Measurements from ENCODE around the gene BMPR1A. TPM values are rescaled to one million over a fixed set of nuclear protein-coding genes. Genes with fewer than 3 reads are reported as not detected.

BMPR1A gene
- total and polyA plus RNA-seq, 2 donors: 36.6 to 128 TPM

DNA sequence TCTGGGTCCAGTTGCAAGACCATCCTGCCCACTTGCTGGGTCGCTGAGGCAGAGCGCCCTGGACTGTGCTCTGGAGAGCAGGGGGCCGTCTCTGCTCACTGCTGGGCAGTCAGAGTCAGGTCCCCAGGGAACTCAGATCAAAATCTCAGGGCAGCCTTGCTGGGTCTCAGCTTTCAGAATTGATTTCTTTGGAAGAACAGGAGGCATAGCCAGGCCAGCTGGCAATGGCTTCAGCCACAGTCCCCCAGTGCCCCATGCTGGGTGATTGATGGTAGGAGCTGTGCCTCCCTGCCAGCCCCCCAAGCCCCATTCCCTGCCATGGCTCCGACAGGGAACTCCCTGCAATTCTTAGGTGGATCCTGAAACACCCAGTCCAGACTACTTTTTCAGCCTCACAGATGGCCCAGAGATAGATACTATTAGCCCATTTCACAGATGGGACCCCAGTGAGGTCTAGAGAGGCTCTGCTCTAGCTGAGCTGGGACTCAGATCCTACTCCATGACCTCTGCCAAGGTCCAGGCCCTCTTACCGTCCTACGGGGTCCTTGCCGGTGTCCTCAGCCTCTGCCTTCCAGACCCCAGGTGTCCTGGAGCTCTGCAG is 200.5 kb downstream of the BMPR1A start:
- H3K4me1 ChIP-seq (ENCODE audit: insufficient read depth): no peaks in the 10 kb centered on the region
- DNase-seq (ENCODE audit: extremely low spot score): no peak

DNA sequence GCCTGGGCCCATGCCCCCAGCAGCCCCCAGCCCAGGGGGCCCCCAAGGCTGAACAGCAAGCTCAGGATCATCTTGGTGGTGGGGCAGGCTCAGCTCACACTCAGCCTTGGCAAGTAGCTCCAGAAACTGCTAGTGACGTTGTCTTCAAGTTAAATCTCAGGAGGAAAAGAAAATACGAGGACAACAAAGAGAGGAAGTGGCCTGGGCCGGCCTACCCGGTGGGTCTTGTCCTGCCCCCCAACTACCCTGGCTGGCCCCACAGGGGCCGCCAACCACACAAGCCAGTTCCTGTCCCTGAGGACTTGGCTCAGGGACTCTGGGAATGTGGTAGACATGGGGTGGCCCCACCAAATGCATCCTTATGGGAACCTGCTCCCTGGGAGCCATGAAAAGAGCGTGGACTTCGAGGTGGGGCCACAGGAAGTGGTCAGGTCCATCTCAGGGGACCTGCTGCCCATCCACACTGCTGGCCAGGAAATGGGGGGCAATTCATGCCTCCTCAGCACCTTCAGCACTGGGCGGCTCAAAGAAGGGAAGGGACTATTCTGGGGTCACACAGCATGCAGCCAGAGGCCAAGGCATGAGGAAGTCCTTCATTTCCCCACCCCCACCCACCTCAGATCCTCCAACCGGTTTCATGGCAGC is 201.2 kb downstream of the BMPR1A start, which contains the start of gene MMRN2:
TSS of gene MMRN2 (minus strand) at position 145 of the 645 bp plus-strand sequence. CDS start at position 71, 74 bp downstream.
- Histone ChIP-seq H3K36me3 (ENCODE audit: insufficient read depth) (no peaks in the 10 kb centered on the region), H3K27ac (ENCODE audit: low read depth) (peak within 1 kb of the TSS; percentile 89), H3K4me1 (ENCODE audit: insufficient read depth) (no peaks in the 10 kb centered on the region), H3K4me3 (ENCODE audit: low read depth, low read length) (peak within 1 kb of the TSS; percentile 26)
- 66% methylated on average over 9 of the region's 9 CpGs for WGBS
- DNase-seq (ENCODE audit: extremely low spot score): no peak

More for the DNA sequence above, 200.5 kb downstream of the BMPR1A start:
- Histone ChIP-seq H3K27ac (ENCODE audit: low read depth) (peak overlapping the region; percentile 87), H3K4me3 (ENCODE audit: low read depth, low read length) (peak overlapping the region; percentile 24), H3K36me3 (ENCODE audit: insufficient read depth) (no peaks in the 10 kb centered on the region)
- WGBS: 79% methylated on average over 7 of the region's 7 CpGs

DNA sequence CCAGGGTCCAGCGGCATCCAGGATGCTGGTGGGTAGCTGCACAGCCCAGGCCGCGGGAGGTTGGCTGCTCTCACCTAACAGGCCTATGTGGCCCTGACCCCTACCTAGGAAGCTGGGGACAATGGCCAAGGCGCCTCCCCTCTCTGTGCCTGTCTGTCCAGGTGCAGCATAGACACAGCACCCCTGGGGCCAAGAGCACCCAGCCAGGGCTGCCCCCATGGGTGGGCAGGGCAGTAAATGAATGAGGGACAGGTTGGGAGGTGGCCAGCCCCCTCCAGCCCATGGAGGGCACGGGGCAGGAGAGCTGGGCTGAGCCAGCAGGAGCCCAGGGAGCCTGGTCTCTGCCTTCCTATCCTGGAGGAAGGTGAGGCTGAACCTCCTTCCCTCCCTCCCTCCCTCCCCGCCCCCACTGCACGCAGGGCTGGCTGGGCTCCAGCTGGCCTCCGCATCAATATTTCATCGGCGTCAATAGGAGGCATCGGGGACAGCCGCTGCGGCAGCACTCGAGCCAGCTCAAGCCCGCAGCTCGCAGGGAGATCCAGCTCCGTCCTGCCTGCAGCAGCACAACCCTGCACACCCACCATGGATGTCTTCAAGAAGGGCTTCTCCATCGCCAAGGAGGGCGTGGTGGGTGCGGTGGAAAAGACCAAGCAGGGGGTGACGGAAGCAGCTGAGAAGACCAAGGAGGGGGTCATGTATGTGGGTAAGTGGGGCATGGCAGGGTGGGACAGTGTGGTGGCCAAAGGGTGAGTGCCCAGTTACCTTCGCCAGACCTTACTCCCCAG is 201.9 kb downstream of the BMPR1A start, which contains the start of gene SNCG:
TSS of gene SNCG (plus strand) at position 484 of the 785 bp plus-strand sequence. CDS start at position 583, 99 bp downstream.
- Histone ChIP-seq H3K4me1 (ENCODE audit: insufficient read depth) (no peaks in the 10 kb centered on the region), H3K27ac (ENCODE audit: low read depth) (peak within 1 kb of the TSS; percentile 89), H3K4me3 (ENCODE audit: low read depth, low read length) (peak within 1 kb of the TSS; percentile 24), H3K36me3 (ENCODE audit: insufficient read depth) (no peaks in the 10 kb centered on the region)
- DNase-seq (ENCODE audit: extremely low spot score): no peak
- WGBS: 30% methylated on average over 22 of the region's 22 CpGs

DNA sequence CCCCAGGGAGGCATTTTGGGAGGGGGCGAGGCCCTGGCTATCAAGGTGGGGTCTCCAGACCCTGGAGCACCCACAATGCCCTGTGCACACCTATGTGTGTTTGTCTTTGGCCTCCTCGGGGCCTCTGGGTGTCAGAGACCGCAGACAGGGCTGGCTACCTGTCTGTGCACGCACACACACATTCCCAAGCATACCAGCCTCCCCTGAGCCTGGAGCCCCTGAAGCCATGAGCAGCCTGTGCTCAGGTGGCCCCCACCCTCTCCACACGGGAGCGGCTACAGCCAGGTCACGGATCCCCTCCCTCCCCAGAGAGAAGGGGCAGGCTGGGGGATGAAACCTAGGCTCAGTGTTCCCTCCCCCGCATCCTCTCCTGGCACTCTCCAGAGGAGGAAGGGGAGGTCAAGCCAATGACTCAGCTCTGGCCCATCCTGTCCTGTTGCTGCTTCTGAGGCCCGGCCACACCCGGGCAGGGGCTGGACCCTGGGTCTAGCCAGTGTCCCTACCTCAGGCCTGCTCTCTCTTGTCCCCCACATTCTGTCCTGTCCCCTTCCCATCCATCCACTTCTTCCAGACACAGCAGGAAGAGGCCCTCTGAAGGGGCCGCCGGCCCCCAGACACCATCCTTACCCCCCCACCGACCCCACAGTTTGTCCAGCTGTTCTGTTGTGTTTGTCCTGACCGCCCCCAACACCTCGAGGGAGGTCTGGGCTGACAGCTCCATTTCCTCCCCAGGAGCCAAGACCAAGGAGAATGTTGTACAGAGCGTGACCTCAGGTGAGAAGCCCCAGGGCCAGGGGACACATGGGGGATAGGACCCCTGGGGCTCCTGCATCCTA is 202.7 kb downstream of the BMPR1A start:
- no peaks in the 10 kb centered on the region for H3K4me1 ChIP-seq (ENCODE audit: insufficient read depth)
- peak overlapping the region; percentile 6 for H3K4me3 ChIP-seq (ENCODE audit: low read depth, low read length)
- DNase-seq (ENCODE audit: extremely low spot score): no peak
- H3K27ac ChIP-seq (ENCODE audit: low read depth): peak overlapping the region; percentile 89
- 54% methylated on average over 16 of the region's 16 CpGs for WGBS
- no peaks in the 10 kb centered on the region for H3K36me3 ChIP-seq (ENCODE audit: insufficient read depth)

DNA sequence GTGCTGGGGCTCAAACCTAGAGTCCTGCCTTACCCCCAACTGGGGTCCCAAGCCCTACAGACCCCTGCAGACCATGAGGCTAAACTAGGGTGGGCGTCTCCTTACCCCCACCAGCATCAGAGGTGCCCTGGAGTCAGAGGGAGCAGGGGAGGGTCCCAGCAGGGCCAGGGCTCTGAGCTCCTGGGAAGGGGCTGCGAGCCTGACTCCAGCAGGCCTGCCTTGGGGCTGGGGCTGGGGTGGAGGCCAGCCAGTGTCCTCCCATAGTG is 203.3 kb downstream of the BMPR1A start:
- H3K4me1 ChIP-seq (ENCODE audit: insufficient read depth): no peaks in the 10 kb centered on the region
- peak overlapping the region; percentile 80 for H3K27ac ChIP-seq (ENCODE audit: low read depth)
- 81% methylated on average over 2 of the region's 2 CpGs for WGBS
- H3K36me3 ChIP-seq (ENCODE audit: insufficient read depth): no peaks in the 10 kb centered on the region
- DNase-seq (ENCODE audit: extremely low spot score): no peak
- peak overlapping the region; percentile 4 for H3K4me3 ChIP-seq (ENCODE audit: low read depth, low read length)

DNA sequence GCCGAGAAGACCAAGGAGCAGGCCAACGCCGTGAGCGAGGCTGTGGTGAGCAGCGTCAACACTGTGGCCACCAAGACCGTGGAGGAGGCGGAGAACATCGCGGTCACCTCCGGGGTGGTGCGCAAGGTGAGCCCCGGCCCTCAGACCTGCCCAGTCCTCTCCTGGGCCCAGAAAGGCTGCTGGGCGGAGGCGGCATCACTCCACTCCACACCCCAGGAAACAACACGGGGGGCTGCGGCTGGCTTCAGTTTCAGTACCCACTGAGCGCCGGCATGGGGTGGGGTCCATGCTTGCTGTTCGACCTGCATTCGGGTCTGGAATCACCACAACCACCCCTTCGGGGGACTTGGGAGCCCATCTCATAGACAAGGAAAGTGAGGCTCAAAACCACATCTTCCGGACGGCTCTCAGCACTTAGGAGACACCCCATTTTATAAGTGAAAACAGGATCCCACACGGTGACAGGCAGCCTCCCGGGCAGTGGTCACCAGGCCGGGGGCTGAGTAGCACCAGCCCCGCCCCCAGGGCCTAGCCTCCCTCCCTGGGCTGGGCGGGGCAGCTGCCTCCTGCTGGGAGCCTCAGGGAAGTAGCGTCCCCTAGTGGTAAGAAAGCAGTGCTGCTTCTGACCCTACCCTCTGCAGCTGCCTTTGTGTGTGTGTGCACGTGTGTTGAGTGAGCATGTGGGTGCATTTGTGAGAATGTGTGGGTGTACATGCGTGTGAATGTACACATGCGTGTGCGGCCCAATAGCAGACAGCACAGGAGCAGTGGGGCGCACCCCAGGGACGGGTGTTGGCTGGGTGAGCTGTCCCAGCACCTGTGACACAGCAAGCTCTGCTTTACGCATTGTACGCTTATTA is 203.8 kb downstream of the BMPR1A start:
- H3K27ac ChIP-seq (ENCODE audit: low read depth): peak overlapping the region; percentile 80
- WGBS: 74% methylated on average over 37 of the region's 37 CpGs
- H3K4me3 ChIP-seq (ENCODE audit: low read depth, low read length): no peak overlapping the region
- no peaks in the 10 kb centered on the region for H3K36me3 ChIP-seq (ENCODE audit: insufficient read depth)
- DNase-seq (ENCODE audit: extremely low spot score): no peak
- no peaks in the 10 kb centered on the region for H3K4me1 ChIP-seq (ENCODE audit: insufficient read depth)

DNA sequence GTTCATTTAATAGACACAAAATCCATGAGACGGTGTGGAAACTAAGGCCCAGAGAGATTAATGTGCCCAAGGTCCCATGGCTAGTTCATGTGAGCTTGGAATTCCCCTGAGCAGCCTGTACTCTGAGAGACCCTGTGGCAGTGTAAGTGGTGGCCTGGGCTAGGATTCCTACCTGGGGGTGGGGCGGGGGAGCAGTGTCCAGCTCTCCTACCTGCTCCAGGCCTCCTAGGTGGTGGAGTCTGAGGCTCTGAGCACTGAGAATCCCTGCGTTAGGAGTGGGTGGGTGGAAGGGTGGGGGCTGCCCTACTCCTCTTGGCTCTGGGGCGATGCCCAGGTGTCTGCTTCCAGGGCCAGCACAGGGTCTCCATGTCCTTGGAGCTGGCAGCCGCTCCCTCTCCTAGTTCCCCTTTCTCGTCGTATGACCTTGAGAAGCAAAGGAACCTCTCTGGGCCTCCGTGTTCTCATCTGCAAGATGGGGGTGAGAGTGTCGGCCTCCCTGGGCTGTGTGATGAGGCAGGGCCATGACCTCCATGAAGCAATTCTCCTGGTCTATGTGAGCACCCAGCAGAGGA is 204.5 kb downstream of the BMPR1A start:
- Histone ChIP-seq H3K4me3 (ENCODE audit: low read depth, low read length) (no peak overlapping the region), H3K36me3 (ENCODE audit: insufficient read depth) (no peaks in the 10 kb centered on the region), H3K27ac (ENCODE audit: low read depth) (no peak overlapping the region), H3K4me1 (ENCODE audit: insufficient read depth) (no peaks in the 10 kb centered on the region)
- DNase-seq (ENCODE audit: extremely low spot score): no peak
- WGBS: 85% methylated on average over 9 of the region's 9 CpGs

DNA sequence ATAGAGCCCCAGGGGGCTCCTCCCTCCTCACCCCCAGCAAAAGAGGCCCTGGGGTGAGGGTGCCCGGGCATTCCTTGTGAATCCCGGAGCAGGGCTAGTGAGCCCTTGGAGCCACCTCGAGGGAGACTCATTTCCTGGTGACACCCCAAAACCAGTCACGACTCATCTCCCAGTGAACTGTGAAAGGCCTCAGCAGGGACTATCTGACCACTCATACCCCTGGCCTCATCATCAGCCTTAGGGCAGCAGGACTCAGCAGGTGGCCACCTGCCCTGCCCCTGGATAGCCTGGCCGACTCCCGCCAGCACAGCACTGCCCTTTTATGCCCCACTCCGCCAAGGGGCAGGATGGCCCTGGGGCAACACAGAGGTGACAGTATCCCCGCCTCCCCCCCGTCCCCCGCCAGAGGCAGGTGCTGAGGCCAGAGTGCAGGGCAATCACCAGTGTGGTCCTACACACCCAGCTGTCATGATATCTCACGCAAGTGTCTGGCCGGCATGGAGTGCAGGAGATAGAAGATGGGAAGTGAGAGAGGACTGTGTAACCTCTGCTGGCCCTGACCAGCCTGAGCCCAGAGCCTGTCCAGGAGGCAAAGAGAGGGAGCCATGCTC is 205.2 kb downstream of the BMPR1A start:
- no peak overlapping the region for H3K27ac ChIP-seq (ENCODE audit: low read depth)
- no peaks in the 10 kb centered on the region for H3K4me1 ChIP-seq (ENCODE audit: insufficient read depth)
- no peak overlapping the region for H3K4me3 ChIP-seq (ENCODE audit: low read depth, low read length)
- no peak for DNase-seq (ENCODE audit: extremely low spot score)
- 93% methylated on average over 12 of the region's 12 CpGs for WGBS
- no peaks in the 10 kb centered on the region for H3K36me3 ChIP-seq (ENCODE audit: insufficient read depth)

DNA sequence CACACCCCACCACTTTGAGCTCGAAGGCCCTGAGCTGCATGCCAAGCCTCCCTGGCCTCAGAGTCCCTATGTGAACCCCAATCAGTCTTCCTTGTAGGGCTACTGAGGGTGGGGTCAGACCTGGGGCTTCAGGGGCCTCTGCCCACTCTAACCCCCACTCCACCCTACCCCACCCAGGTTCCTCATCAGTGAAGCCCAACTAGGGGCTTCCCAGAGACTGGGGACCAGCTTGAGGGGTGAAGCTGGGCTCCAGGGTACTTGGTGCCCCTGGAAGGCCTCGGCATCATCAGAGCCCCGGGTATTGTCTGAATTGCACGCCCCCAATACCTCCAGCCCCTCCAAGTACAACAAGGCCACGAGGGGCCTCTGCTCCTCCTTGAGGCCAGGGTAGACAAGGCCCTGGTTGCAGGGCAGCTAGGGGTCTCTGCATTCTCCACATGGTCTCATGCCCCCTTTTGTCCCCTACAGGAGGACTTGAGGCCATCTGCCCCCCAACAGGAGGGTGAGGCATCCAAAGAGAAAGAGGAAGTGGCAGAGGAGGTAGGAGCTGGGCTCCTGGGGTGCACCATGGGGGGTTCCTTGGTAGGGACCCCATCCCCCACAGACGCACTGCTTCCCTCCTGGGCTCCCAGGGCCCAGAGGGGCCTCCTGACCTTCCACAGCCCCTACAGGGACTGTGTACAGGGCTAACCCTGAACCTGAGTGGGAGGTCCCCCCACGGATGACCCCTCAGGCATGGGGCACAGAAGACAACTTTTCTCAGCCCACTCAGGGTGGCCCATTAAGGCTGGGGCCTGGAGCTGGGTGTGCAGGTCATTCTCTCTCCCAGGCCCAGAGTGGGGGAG is 205.9 kb downstream of the BMPR1A start:
- Histone ChIP-seq H3K27ac (ENCODE audit: low read depth) (peak overlapping the region; percentile 29), H3K4me1 (ENCODE audit: insufficient read depth) (no peaks in the 10 kb centered on the region), H3K36me3 (ENCODE audit: insufficient read depth) (no peaks in the 10 kb centered on the region), H3K4me3 (ENCODE audit: low read depth, low read length) (no peak overlapping the region)
- DNase-seq (ENCODE audit: extremely low spot score): no peak
- 92% methylated on average over 7 of the region's 7 CpGs for whole genome bisulfite sequencing

DNA sequence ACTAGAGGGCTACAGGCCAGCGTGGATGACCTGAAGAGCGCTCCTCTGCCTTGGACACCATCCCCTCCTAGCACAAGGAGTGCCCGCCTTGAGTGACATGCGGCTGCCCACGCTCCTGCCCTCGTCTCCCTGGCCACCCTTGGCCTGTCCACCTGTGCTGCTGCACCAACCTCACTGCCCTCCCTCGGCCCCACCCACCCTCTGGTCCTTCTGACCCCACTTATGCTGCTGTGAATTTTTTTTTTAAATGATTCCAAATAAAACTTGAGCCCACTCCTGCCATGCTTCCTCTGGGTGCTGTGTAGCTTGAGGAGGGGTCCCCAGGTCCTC is 206.5 kb downstream of the BMPR1A start:
- H3K36me3 ChIP-seq (ENCODE audit: insufficient read depth): no peaks in the 10 kb centered on the region
- no peak overlapping the region for H3K4me3 ChIP-seq (ENCODE audit: low read depth, low read length)
- 98% methylated on average over 7 of the region's 7 CpGs for WGBS
- no peaks in the 10 kb centered on the region for H3K4me1 ChIP-seq (ENCODE audit: insufficient read depth)
- no peak overlapping the region for H3K27ac ChIP-seq (ENCODE audit: low read depth)
- DNase-seq (ENCODE audit: extremely low spot score): no peak

DNA sequence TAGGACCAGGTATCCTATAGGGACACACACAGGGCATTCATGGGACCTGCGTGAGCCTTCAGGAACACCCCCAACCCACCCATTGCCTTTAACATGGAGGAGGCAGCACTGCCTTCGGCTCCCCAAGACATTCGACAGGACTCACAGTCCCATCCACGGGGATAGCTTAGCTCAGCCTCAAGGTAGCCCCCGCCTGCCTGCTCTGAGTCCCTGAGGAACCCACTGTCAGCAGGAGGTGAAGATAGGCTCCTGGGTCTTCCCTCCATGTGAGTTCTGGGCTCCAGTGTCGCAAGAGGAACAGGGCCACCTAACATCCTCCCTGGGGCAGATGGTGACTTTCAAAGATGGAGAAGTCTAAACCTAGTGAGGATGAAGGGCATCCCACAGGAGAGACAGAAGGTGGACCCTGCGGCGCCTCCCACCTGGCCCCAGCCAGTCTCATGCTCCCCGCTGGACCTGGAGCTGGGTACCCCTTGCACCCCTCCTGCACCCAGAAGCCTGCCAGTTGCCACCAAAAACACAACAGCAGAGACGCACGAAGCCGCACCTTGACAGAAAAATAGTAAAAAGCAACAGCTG is 207.0 kb downstream of the BMPR1A start:
- Histone ChIP-seq H3K27ac (ENCODE audit: low read depth) (no peak overlapping the region), H3K36me3 (ENCODE audit: insufficient read depth) (no peaks in the 10 kb centered on the region), H3K4me3 (ENCODE audit: low read depth, low read length) (no peak overlapping the region), H3K4me1 (ENCODE audit: insufficient read depth) (no peaks in the 10 kb centered on the region)
- no peak for DNase-seq (ENCODE audit: extremely low spot score)
- 93% methylated on average over 12 of the region's 12 CpGs for WGBS
